C4-2B (cell line): ENCODE data around the gene MBD3.

Experiments
- CTCF ChIP-seq: fragments of 450-650 bp; conservative IDR thresholded peaks from 2 replicates; pipeline ENCODE4 v1.5.1; 2017; ENCODE audit warnings: mild to moderate bottlenecking
- ZFX ChIP-seq: fragments of 450-650 bp; IDR thresholded peaks from 2 replicates; pipeline ENCODE4 v1.6.1; 2017

GRCh38 chr19:1591421-1592023, 1.1 kb downstream of the MBD3 start:
- no peak for TF ChIP-seq CTCF
- no peak for TF ChIP-seq ZFX
